Osteocyte (in vitro differentiated cells): ENCODE results near the gene CACNA2D3. TPM values are rescaled to one million over a fixed set of nuclear protein-coding genes. Genes with fewer than 3 reads are reported as not detected.
A peak's percentile ranks its signal among the peaks of the same experiment; 100 is the strongest.

ENCODE experiments used
- DNase-seq: peaks from one replicate; pipeline ENCODE4 v3.0.0; 2021; ENCODE audit warnings: mixed read lengths; ENCODE audit not compliant: unreplicated experiment; ENCODE audit errors: extremely low spot score
- H3K27ac Mint-ChIP-seq: one replicate; pipeline ENCODE4 v1.8.0; 2021; ENCODE audit warnings: mild to moderate bottlenecking, mixed read lengths; ENCODE audit not compliant: unreplicated experiment
- H3K27me3 Mint-ChIP-seq: one replicate; pipeline ENCODE4 v1.8.0; 2021; ENCODE audit warnings: mixed read lengths; ENCODE audit not compliant: unreplicated experiment
- H3K36me3 Mint-ChIP-seq: one replicate; pipeline ENCODE4 v1.8.0; 2021; ENCODE audit warnings: mixed read lengths; ENCODE audit not compliant: unreplicated experiment
- H3K4me1 Mint-ChIP-seq: one replicate; pipeline ENCODE4 v1.8.0; 2021; ENCODE audit warnings: mixed read lengths; ENCODE audit not compliant: unreplicated experiment
- H3K4me3 Mint-ChIP-seq: one replicate; pipeline ENCODE4 v1.8.0; 2021; ENCODE audit warnings: mild to moderate bottlenecking, moderate library complexity, mixed read lengths; ENCODE audit not compliant: unreplicated experiment
- H3K9me3 Mint-ChIP-seq: one replicate; pipeline ENCODE4 v1.8.0; 2021; ENCODE audit warnings: mixed read lengths; ENCODE audit not compliant: unreplicated experiment
- CTCF ChIP-seq: fragments of 200-600 bp; sonication (generic); IDR thresholded peaks from 2 replicates; pipeline ENCODE4 v1.5.0; 2021; ENCODE audit warnings: antibody characterized with exemption, mild to moderate bottlenecking, moderate library complexity
- total RNA-seq: library from RNA; stranded (reverse); gene quantifications from 2 replicates; pipeline ENCODE4 v1.2.1, GENCODE V29; 2021

Gene CACNA2D3
- total RNA-seq, 1 donor from 2014 or later = 0.46 TPM

- TF ChIP-seq CTCF = no peak
- no peak overlapping the region for H3K27ac Mint-ChIP-seq
- no peak overlapping the region for H3K4me3 Mint-ChIP-seq
- peak; percentile 66 for DNase-seq
- no peaks in the 10 kb centered on the region for H3K4me1 Mint-ChIP-seq
- H3K36me3 Mint-ChIP-seq = no peaks in the 10 kb centered on the region
- peaks cover under 1% of the 10 kb centered on the region for H3K9me3 Mint-ChIP-seq
- H3K27me3 Mint-ChIP-seq = no peaks in the 10 kb centered on the region
Observed at GRCh38 chr3:54536450-54536849, 414.1 kb downstream of the CACNA2D3 start.

- Mint-ChIP-seq H3K4me3 (no peak overlapping the region), H3K36me3 (no peaks in the 10 kb centered on the region), H3K27ac (no peak overlapping the region), H3K27me3 (no peaks in the 10 kb centered on the region), H3K4me1 (no peaks in the 10 kb centered on the region), H3K9me3 (peaks cover 4% of the 10 kb centered on the region)
- no peak for TF ChIP-seq CTCF
- DNase-seq = peak; percentile 51
Observed at GRCh38 chr3:54537506-54537905, 415.2 kb downstream of the CACNA2D3 start.

- DNase-seq = peak; percentile 51
- Mint-ChIP-seq H3K4me3 (no peak overlapping the region), H3K9me3 (peaks cover 4% of the 10 kb centered on the region), H3K4me1 (no peaks in the 10 kb centered on the region), H3K27ac (no peak overlapping the region), H3K27me3 (no peaks in the 10 kb centered on the region), H3K36me3 (no peaks in the 10 kb centered on the region)
- TF ChIP-seq CTCF = no peak
Observed at GRCh38 chr3:54538346-54538745, 416.0 kb downstream of the CACNA2D3 start.

- no peak for TF ChIP-seq CTCF
- H3K4me1 Mint-ChIP-seq = no peaks in the 10 kb centered on the region
- H3K27me3 Mint-ChIP-seq = no peaks in the 10 kb centered on the region
- H3K9me3 Mint-ChIP-seq = peaks cover 4% of the 10 kb centered on the region
- no peaks in the 10 kb centered on the region for H3K36me3 Mint-ChIP-seq
- peak; percentile 21 for DNase-seq
- no peak overlapping the region for H3K27ac Mint-ChIP-seq
- H3K4me3 Mint-ChIP-seq = no peak overlapping the region
Observed at GRCh38 chr3:54541369-54541768, 419.0 kb downstream of the CACNA2D3 start.

GRCh38 chr3:54543446-54543845 lies 421.1 kb downstream of the CACNA2D3 start:
- H3K27me3 Mint-ChIP-seq = no peaks in the 10 kb centered on the region
- H3K4me1 Mint-ChIP-seq = no peaks in the 10 kb centered on the region
- no peak for DNase-seq
- H3K4me3 Mint-ChIP-seq = no peak overlapping the region
- H3K36me3 Mint-ChIP-seq = no peaks in the 10 kb centered on the region
- TF ChIP-seq CTCF = no peak
- H3K9me3 Mint-ChIP-seq = peaks cover 4% of the 10 kb centered on the region
- H3K27ac Mint-ChIP-seq = no peak overlapping the region
